Panc1 (cell line): ENCODE results near the gene KIF21A. TPM values are rescaled to one million over a fixed set of nuclear protein-coding genes. Genes with fewer than 3 reads are reported as not detected.

ENCODE experiments used
- ATAC-seq: fragments of 200-7000 bp; cut with Tn5 transposase; 2 replicates; pipeline ENCODE4 v1.9.1; 2020; ENCODE audit warnings: mild to moderate bottlenecking, moderate library complexity
- BruUV-seq: library from RNA; stranded (reverse); fragments of 400-500 nt; replicated peaks from 2 replicates; lab custom pipeline; 2021; lab: Mats Ljungman, UMichigan
- CTCF ChIA-PET: fragments of 300-600 bp; sonication (Branson Sonifier 250); formaldehyde crosslinking; loops from one replicate; lab custom pipeline; 2022; ENCODE audit warnings: antibody characterized with exemption; lab: Charles Lee
- POLR2A ChIA-PET: fragments of 300-600 bp; sonication (Branson Sonifier 250); formaldehyde crosslinking; loops from one replicate; lab custom pipeline; 2022; ENCODE audit warnings: antibody characterized with exemption; lab: Charles Lee
- DNase-seq: peaks from one replicate; pipeline ENCODE4 v3.0.0-alpha.2; 2010; ENCODE audit warnings: low read depth, low spot score
- H3K27ac ChIP-seq: 2 replicates; pipeline ENCODE4 v1.5.1; 2011; ENCODE audit warnings: mild to moderate bottlenecking, low read length, inconsistent platforms
- H3K27me3 ChIP-seq: fragments of 200-500 bp; sonication (Bioruptor generic); 2 replicates; pipeline ENCODE4 v1.6.0; 2014; ENCODE audit warnings: low read length, inconsistent platforms; ENCODE audit not compliant: control insufficient read depth, insufficient read depth
- H3K36me3 ChIP-seq: fragments of 200-500 bp; sonication (Bioruptor generic); 2 replicates; pipeline ENCODE4 v1.5.1; 2014; ENCODE audit warnings: inconsistent platforms, mild to moderate bottlenecking, low read length, moderate library complexity; ENCODE audit not compliant: control insufficient read depth, insufficient read depth
- H3K4me1 ChIP-seq: 2 replicates; pipeline ENCODE4 v1.5.1; 2011; ENCODE audit warnings: inconsistent platforms, mild to moderate bottlenecking, low read length, moderate library complexity; ENCODE audit not compliant: control insufficient read depth, insufficient read depth
- H3K4me3 ChIP-seq, 2 experiments: 2 replicates each; pipeline ENCODE4 v1.5.1; 2011 to 2012; ENCODE audit warnings: low read depth in 2 of 2, low read length in 2 of 2, mild to moderate bottlenecking in 2 of 2, inconsistent platforms in 1 of 2, moderate library complexity in 1 of 2
- H3K9me3 ChIP-seq: fragments of 200-500 bp; sonication (Bioruptor generic); 2 replicates; pipeline ENCODE4 v1.5.1; 2014; ENCODE audit warnings: low read depth, mild to moderate bottlenecking, inconsistent platforms, low read length, moderate library complexity; ENCODE audit not compliant: control insufficient read depth, insufficient read depth
- CTCF ChIP-seq: fragments of 450-650 bp; IDR thresholded peaks from 2 replicates; pipeline ENCODE4 v1.5.1; 2017; ENCODE audit warnings: mild to moderate bottlenecking
- POLR2AphosphoS5 ChIP-seq: IDR thresholded peaks from 2 replicates; pipeline ENCODE4 v1.6.1; 2012; ENCODE audit warnings: mild to moderate bottlenecking, low read depth, low read length, moderate library complexity
- REST ChIP-seq, 2 experiments: IDR thresholded peaks; 2 replicates each; pipeline ENCODE4 v1.6.1; 2011 to 2012; ENCODE audit warnings: low read depth in 2 of 2, control low read depth in 1 of 2, low read length in 1 of 2, mild to moderate bottlenecking in 1 of 2, moderate library complexity in 1 of 2; ENCODE audit not compliant: insufficient read depth in 1 of 2
- SIN3A ChIP-seq: IDR thresholded peaks from 2 replicates; pipeline ENCODE4 v1.6.1; 2012; ENCODE audit warnings: low read depth, mild to moderate bottlenecking, low read length, moderate library complexity, borderline replicate concordance; ENCODE audit not compliant: insufficient read depth
- TCF7L2 ChIP-seq: IDR thresholded peaks from 2 replicates; pipeline ENCODE4 v1.6.1; 2011; ENCODE audit warnings: mild to moderate bottlenecking, low read depth, low read length, inconsistent platforms
- in situ Hi-C: cut with HindIII; loops from 2 replicates; pipeline ENCODE4 v1.10.0; 2016; ENCODE audit warnings: low sequenced_read_pairs, low pct_unique_long_range_greater_than_20kb
- intact Hi-C: fragments of 100-400 bp; cut with micrococcal nuclease; formaldehyde crosslinking; loops from one replicate; pipeline ENCODE4 v1.10.0; 2022; ENCODE audit not compliant: unreplicated experiment
- total RNA-seq: library from RNA; stranded (reverse); gene quantifications from one replicate; pipeline ENCODE4 v1.2.1, GENCODE V29; 2021; ENCODE audit not compliant: unreplicated experiment

The KIF21A gene
- total RNA-seq, 1 experiment from 2014 or later, result 25.6 TPM

- no peak overlapping the region for H3K4me3 ChIP-seq
- ATAC-seq, result no peak
- H3K4me1 ChIP-seq, result no peaks in the 10 kb centered on the region
- ChIA-PET CTCF (no interaction called here), POLR2A (no interaction called here)
- no TSS peak for BruUV-seq
- in situ Hi-C loops, result no loop called here
- H3K27me3 ChIP-seq, result peaks cover 3% of the 10 kb centered on the region; the same call in 1 of the 2 replicates
- no peaks in the 10 kb centered on the region for H3K36me3 ChIP-seq
- TF ChIP-seq SIN3A (no peak), REST (IDR thresholded peaks at IDR 0.05; ENCODE audit: insufficient read depth in 1 of 2, low read depth in 2 of 2, low read length in 1 of 2) (no peak), TCF7L2 (no peak), POLR2AphosphoS5 (no peak), CTCF (no peak)
- intact Hi-C loops, result no loop called here
- no peak for DNase-seq
- H3K9me3 ChIP-seq, result no peaks in the 10 kb centered on the region
- H3K27ac ChIP-seq, result no peak overlapping the region
These were observed 155.1 kb downstream of the KIF21A start for GRCh38 chr12:39287817-39288216.

- intact Hi-C loops, result no loop called here
- DNase-seq (no peak), ATAC-seq (no peak)
- Histone ChIP-seq H3K9me3 (no peaks in the 10 kb centered on the region), H3K4me3 (no peak overlapping the region), H3K27me3 (peaks cover 3% of the 10 kb centered on the region; the same call in 1 of the 2 replicates), H3K27ac (no peak overlapping the region), H3K4me1 (no peaks in the 10 kb centered on the region), H3K36me3 (no peaks in the 10 kb centered on the region)
- TF ChIP-seq POLR2AphosphoS5, result no peak
- TF ChIP-seq CTCF, result no peak
- TF ChIP-seq REST (IDR thresholded peaks at IDR 0.05; ENCODE audit: insufficient read depth in 1 of 2, low read depth in 2 of 2, low read length in 1 of 2), result no peak
- no peak for TF ChIP-seq TCF7L2
- TF ChIP-seq SIN3A, result no peak
- CTCF ChIA-PET, result no interaction called here
- BruUV-seq, result no TSS peak
- in situ Hi-C loops, result no loop called here
- POLR2A ChIA-PET, result no interaction called here
These were observed 155.5 kb downstream of the KIF21A start for GRCh38 chr12:39287409-39287808.
